GM12875 (cell line): ENCODE data around the gene NRGN.
A peak's percentile ranks its signal among the peaks of the same experiment; 100 is the strongest.

Experiments used
- H3K4me3 ChIP-seq: one replicate; pipeline ENCODE4 v1.5.1; 2011; ENCODE audit warnings: low read depth, low read length, control low read depth
- CTCF ChIP-seq: IDR thresholded peaks from 2 replicates; pipeline ENCODE4 v1.5.1; 2011; ENCODE audit warnings: low read depth, mild to moderate bottlenecking, control low read depth, inconsistent platforms, low read length, moderate library complexity, borderline replicate concordance; ENCODE audit not compliant: insufficient read depth

NRGN gene

GRCh38 chr11:124757320-124757719, 17.6 kb downstream of the NRGN start:
- no peak for TF ChIP-seq CTCF
- no peak overlapping the region for H3K4me3 ChIP-seq

- peak overlapping the region; percentile 68 for H3K4me3 ChIP-seq
- peak; percentile 86 for TF ChIP-seq CTCF
Measured at GRCh38 chr11:124758355-124759265, 18.9 kb downstream of the NRGN start.

- peak overlapping the region; percentile 68 for H3K4me3 ChIP-seq
- TF ChIP-seq CTCF: no peak
Measured at GRCh38 chr11:124759266-124760204, 19.8 kb downstream of the NRGN start.

- peak overlapping the region; percentile 68 for H3K4me3 ChIP-seq
- no peak for TF ChIP-seq CTCF
Measured at GRCh38 chr11:124760205-124760652, 20.5 kb downstream of the NRGN start.

- H3K4me3 ChIP-seq: peak overlapping the region; percentile 68
- TF ChIP-seq CTCF: no peak
Measured at GRCh38 chr11:124760806-124761205, 21.1 kb downstream of the NRGN start.

- no peak for TF ChIP-seq CTCF
- H3K4me3 ChIP-seq: peak overlapping the region; percentile 68
Measured at GRCh38 chr11:124761301-124762104, 21.8 kb downstream of the NRGN start.
